HG03442 (cell line): Measurements from ENCODE around the gene ACBD4.
"Not testable (repeated sequence)": the region's sequence is repeated elsewhere in the genome, so short reads cannot be mapped to it uniquely, and the experiment has no call there.

Source experiments
- ATAC-seq: cut with Tn5 transposase; IDR thresholded peaks from one replicate; pipeline ENCODE4 v1.9.1; 2021; ENCODE audit warnings: mild to moderate bottlenecking, moderate library complexity; ENCODE audit not compliant: unreplicated experiment

ACBD4 gene

DNA sequence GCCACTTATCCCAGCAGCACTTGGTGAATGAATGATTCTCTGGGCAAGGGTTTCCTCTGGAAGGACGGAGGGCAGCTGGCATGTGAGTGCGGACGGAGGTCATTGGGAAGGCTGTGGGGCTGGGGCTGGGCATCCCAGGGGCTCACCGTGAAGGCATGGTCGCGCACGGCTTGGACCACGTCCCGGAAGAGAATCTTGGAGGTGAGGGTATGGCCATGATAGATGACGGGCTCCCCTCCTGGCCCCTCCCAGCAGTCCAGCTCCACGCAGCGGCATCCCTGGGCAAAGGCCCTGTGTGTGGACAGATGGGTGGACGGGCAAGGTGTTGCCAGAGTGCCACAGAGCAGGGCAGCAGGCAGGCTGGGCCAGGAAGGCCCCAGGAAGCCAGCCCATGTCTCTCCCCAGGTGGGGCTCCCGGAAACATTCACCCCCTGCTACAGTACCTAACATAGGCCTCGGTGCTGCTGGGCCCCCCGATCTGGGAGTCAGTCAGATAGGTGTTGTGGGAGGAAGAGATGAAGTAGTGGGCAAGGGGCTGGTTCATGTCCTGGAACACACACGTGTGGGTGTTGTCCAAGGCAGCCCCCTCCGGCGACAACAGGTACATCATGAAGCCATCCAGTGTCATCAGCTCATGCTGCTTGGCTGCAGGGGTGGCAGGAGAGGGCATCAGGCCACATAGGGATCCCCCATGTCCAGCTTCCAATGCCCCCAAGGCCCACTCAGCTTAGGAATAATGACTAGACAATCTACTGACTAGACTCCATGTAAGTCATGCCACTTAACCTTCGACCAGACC is 17.4 kb upstream of the ACBD4 start:
- no peak for ATAC-seq

- no peak for ATAC-seq
Observed at GRCh38 chr17:45118691-45119090, 16.8 kb upstream of the ACBD4 start.

- no peak for ATAC-seq
Observed at GRCh38 chr17:45119964-45120363, 15.5 kb upstream of the ACBD4 start.

GRCh38 chr17:45120558-45120957 is 14.9 kb upstream of the ACBD4 start:
- no peak for ATAC-seq

DNA sequence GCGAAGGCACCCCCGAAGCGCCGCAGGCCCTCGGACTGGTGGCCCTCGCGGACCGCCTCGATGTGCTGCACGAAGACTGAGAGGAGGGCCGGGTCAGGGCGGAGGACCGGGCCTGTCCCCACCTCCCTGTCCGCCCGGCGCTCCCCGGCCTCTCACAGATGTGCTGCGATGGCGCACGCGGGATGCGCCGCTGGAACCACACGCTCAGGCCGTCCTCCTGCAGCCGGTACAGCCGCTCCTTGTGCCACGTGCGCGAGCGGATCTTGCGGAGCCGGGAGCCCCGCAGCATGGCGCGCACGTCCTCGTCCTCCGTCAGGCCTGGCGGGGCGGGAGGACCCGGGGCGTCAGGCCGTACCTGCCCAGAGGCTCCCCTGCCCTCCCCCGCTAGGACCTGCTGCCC is 14.4 kb upstream of the ACBD4 start:
- ATAC-seq = no peak

- ATAC-seq = no peak
Observed at GRCh38 chr17:45123076-45123770, 12.3 kb upstream of the ACBD4 start.

DNA sequence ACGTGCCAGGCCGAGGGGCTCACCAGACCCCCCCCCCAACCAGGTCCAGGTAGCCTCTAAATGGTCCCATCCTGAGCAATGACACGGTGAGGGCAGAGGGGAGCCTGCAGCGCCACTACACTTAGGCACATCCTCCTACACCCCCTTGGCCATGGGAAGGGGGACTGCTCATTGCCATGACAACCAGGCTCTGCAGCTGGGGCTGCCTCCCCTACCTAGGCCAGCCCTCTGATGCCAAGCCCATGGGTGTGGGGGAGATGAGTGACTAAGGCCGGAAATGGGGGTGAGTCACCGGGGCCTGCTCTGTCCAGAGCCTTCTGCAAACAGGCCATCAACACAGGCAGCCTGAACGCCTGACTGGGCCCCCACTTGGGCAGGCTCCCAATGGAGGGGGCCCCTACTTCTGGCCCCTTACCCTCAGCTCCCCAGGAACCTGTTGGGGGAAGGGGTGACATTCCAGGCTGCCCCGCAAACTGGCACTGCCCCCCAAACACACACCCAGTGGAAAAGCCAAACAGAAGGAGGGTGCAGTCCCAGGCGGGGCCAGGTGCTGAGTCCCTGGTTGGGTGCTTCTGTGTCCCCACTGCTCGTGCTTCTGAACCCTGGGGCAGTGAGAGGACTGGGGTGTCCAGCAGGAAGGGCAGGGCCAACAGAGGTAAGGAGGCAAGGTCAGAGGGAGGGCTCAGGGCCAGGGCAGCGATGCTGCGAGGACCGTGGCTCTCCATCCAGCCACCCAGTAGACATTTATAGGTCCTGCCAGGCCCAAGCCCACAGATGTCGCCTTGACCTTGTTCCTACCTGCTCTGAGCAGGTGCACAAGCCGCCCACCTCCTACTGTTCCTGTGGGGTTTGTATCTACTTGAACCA is 11.3 kb upstream of the ACBD4 start:
- no peak for ATAC-seq

DNA sequence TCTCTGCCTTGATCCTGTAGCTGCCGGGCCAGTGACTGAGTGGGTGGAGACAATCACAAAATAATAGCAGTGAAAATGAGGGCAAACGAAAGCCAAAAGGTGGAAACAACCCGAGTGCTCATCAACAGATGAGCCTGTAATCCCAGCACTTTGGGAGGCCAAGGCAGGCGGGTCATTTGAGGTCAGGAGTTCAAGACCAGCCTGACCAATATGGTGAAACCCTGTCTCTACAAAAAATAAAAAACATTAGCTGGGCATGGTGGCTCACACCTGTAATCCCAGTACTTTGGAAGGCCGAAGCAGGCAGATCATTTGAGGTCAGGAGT is 10.7 kb upstream of the ACBD4 start:
- not testable (repeated sequence) for ATAC-seq

- ATAC-seq = no peak
Observed at GRCh38 chr17:45125509-45125908, 10.0 kb upstream of the ACBD4 start.

- no peak for ATAC-seq
Observed at GRCh38 chr17:45127207-45127547, 8.3 kb upstream of the ACBD4 start.

- no peak for ATAC-seq
Observed at GRCh38 chr17:45127548-45128300, 7.8 kb upstream of the ACBD4 start.

DNA sequence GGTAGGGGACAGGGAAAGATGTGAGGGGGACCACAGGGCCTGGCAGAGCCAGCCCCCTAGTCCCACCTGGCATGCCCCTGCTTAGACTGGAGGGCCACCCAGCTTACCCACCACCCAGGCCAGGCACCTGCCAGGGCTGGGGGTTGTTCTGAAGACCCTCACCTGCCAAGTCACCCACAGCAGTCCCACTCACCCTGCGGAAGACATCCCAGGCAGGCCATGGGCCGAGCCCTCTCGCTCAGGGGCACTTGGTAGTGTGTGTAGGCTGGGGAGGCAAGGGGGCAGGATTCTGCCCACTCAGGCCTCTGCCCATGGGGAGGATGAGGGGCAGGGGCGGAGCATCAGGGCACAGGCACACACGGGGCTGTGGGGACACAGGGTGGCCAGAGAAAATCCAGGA is 7.2 kb upstream of the ACBD4 start:
- ATAC-seq = no peak

GRCh38 chr17:45128989-45129388 is 6.5 kb upstream of the ACBD4 start:
- ATAC-seq = no peak

DNA sequence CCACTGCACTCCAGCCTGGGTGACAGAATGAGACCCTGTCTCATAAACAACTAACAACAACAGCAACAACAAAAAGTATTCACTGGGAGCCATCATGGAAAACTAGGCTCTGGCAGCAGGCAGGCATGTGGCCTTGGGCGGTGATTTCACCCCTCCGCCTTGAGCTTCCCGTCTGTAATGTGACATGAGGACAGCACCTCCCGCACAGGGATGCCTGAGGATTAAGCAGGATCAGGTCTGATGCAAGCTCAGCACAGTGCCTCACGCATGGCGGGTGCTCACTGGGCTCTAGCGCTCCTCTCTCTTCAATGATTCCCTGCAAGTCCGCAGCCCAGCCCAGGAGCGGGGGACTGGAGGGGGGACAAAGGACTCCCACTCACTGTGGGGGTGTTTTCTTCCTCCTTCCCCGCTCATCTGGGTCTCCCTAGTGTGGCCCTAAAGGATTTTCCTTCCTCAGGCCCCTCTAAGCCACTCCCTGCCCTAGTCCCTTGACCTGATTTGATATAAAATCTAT is 6.0 kb upstream of the ACBD4 start:
- ATAC-seq = no peak

DNA sequence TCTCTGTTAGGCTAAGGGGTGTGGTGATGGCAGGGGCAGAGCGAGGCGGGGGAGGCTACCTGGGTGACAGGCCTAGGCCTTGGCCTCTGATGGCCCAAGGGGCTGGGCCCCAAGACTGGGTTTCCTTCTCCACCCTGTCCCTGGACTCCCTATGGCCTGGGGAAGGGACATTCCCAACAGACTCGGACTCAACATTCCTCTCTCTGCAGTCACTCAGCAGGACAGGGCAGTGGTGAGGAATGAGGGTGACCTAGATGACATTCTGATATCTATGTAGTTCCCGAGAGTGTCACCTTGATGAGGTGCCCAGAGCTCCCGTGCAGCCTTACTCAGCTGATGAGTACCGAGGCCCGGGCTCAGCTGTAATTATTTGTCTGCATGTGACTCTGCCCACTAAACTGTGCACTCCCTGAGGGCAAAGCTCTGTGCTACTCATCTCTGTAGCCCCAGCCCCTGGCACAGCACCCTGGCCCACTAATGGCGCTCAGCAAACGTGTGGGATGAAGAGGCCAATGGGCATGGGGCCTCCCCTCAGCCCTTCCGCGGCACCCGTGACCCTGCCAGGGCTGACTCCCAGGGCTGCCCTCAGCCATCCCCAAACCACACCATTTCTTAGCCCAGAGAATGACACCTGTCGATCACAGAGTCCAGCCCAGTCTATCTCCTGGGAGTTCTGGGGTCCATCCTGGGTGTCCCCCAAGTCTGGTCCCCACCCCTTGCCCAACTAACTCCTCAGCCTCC is 5.4 kb upstream of the ACBD4 start:
- no peak for ATAC-seq

DNA sequence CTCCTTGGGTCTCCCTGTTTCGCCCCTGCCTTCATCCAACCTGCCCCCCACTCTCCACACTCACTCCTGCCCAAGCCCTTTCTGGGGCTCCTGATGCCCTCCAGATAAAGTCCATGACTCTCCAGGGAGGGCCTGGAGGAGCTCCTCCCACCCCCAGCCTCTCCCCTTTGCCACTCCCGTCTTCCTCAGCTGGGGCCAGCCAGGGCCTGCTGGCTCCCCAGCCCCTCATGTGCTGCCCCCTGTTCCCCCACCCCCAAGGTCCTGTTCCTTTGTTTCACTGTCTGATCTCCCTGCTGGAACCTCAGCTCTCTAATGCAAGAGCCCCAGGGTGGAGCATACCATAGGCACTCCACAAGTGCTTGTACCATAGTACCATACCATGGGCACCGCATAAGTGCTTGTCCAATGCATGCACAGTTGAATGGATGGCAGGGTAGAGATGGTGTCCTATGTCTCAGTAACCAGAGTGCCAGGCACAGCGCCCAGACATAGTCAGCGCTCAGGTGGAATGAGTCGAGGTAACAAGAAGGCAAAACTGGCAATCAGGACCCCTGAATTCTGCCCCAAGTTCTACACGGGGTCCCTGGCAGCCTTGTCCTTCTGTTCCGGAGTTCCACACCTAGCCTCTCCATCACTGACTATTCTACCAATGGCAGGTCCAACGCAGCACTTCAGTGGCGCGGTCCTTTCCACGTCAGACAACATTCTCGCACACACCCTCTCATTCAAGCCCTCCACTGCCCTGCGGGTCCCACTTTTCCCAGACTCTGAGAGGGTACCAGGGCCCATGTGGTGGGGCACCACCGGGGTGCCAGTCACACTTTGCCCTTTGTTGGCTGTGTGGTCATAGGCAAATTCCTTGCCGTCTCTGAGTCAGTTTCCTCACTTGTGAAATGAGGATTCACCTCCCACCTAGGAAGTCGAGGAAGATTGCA is 4.5 kb upstream of the ACBD4 start:
- no peak for ATAC-seq

GRCh38 chr17:45131616-45132319 is 3.7 kb upstream of the ACBD4 start:
- no peak for ATAC-seq

GRCh38 chr17:45132320-45132571 is 3.2 kb upstream of the ACBD4 start, which contains the start of gene PLCD3:
TSS of gene PLCD3 (minus strand) at chr17:45132515. CDS start at chr17:45132410, 105 bp downstream.
- ATAC-seq = no peak
